Testis (tissue), 2 donors: ENCODE results near the gene MEIOB.

ENCODE experiments used
- CTCF ChIP-seq, 3 experiments: fragments of 450-650 bp in 2 of 3; fragments of 200-600 bp in 1 of 3; sonication (generic) in 1 of 3; IDR thresholded peaks; one replicate each; pipeline ENCODE4 v1.5.1; 2016 to 2019; ENCODE audit warnings: antibody characterized with exemption in 3 of 3, mild to moderate bottlenecking in 2 of 3, moderate library complexity in 1 of 3
- POLR2A ChIP-seq: fragments of 450-650 bp; IDR thresholded peaks from one replicate; pipeline ENCODE4 v1.6.1; 2017; ENCODE audit warnings: antibody characterized with exemption, mild to moderate bottlenecking, moderate library complexity

- no peak for TF ChIP-seq CTCF (IDR thresholded peaks at IDR 0.05)
- TF ChIP-seq POLR2A = no peak
These were observed 78.3 kb downstream of the MEIOB start, which contains the start of gene IGFALS for GRCh38 chr16:1793578-1794220.
